Left ventricle myocardium superior (tissue), 1 donor: Measurements from ENCODE around the gene NEDD4L. TPM values are rescaled to one million over a fixed set of nuclear protein-coding genes. Genes with fewer than 3 reads are reported as not detected.

Experiments used
- ATAC-seq: fragments of 200-7000 bp; cut with Tn5 transposase; one replicate; pipeline ENCODE4 v1.9.1; 2020; ENCODE audit warnings: mild to moderate bottlenecking, moderate library complexity
- DNase-seq: peaks from one replicate; pipeline ENCODE4 v3.0.0-alpha.2; 2020
- intact Hi-C: fragments of 100-400 bp; cut with micrococcal nuclease; formaldehyde crosslinking; loops from one replicate; pipeline ENCODE4 v1.11.0; 2022
- total RNA-seq: library from RNA; stranded (reverse); fragmentation: NEBNext Ultra II Directional; extraction: Animal tissue kit (Norgen Biotek cat#: 25700); gene quantifications from one replicate; pipeline ENCODE4 v1.2.1, GENCODE V29; 2021
- donor health status: DM: no; HTN: yes; CAD: no; lungs with severe emphysema.

NEDD4L gene
- total RNA-seq, 1 donor from 2014 or later: 67.4 TPM

- no peak for DNase-seq
- intact Hi-C loops: no loop called here
- no peak for ATAC-seq
These were observed 264.4 kb downstream of the NEDD4L start for GRCh38 chr18:58308463-58308862.

- intact Hi-C loops: no loop called here
- DNase-seq (no peak), ATAC-seq (peak; percentile 5)
These were observed 265.1 kb downstream of the NEDD4L start for GRCh38 chr18:58309099-58309498.

- intact Hi-C loops: loop anchor here (10.0 kb wide), 1 partner anchor 55 kb away; no protein-coding TSS in a partner anchor
- ATAC-seq: peak; percentile 38
These were observed 265.7 kb downstream of the NEDD4L start for GRCh38 chr18:58309610-58310239.

GRCh38 chr18:58310517-58310916, 266.5 kb downstream of the NEDD4L start:
- DNase-seq (peak; percentile 65), ATAC-seq (peak; percentile 75)
- intact Hi-C loops: loop anchor here (10.0 kb wide), 1 partner anchor 56 kb away; no protein-coding TSS in a partner anchor

More at GRCh38 chr18:58309610-58310239, 265.7 kb downstream of the NEDD4L start:
- no peak for DNase-seq

GRCh38 chr18:58311390-58311789, 267.4 kb downstream of the NEDD4L start:
- no peak for DNase-seq
- ATAC-seq: no peak
- intact Hi-C loops: loop anchor here (10.0 kb wide), 1 partner anchor 57 kb away; no protein-coding TSS in a partner anchor

- DNase-seq: peak; percentile 62
- intact Hi-C loops: loop anchor here (10.0 kb wide), 1 partner anchor 59 kb away; no protein-coding TSS in a partner anchor
- ATAC-seq: no peak
These were observed 269.5 kb downstream of the NEDD4L start for GRCh38 chr18:58313491-58314032.

- intact Hi-C loops: loop anchor here (10.0 kb wide), 1 partner anchor 59 kb away; no protein-coding TSS in a partner anchor
- DNase-seq (peak; percentile 44), ATAC-seq (peak; percentile 77)
These were observed 270.3 kb downstream of the NEDD4L start for GRCh38 chr18:58314284-58314683.

GRCh38 chr18:58315041-58315440, 271.0 kb downstream of the NEDD4L start:
- DNase-seq (no peak), ATAC-seq (no peak)
- intact Hi-C loops: loop anchor here (10.0 kb wide), 1 partner anchor 60 kb away; no protein-coding TSS in a partner anchor

GRCh38 chr18:58315739-58316215, 271.8 kb downstream of the NEDD4L start:
- intact Hi-C loops: loop anchor here (10.0 kb wide), 1 partner anchor 61 kb away; no protein-coding TSS in a partner anchor
- ATAC-seq: peak; percentile 28
- peak; percentile 52 for DNase-seq

- intact Hi-C loops: loop anchor here (10.0 kb wide), 1 partner anchor 62 kb away; no protein-coding TSS in a partner anchor
- ATAC-seq: peak; percentile 5
- no peak for DNase-seq
These were observed 272.6 kb downstream of the NEDD4L start for GRCh38 chr18:58316396-58317342.

GRCh38 chr18:58319719-58320118, 275.7 kb downstream of the NEDD4L start:
- ATAC-seq: no peak
- intact Hi-C loops: loop anchor here (10.0 kb wide), 1 partner anchor 65 kb away; no protein-coding TSS in a partner anchor
- DNase-seq: no peak

- intact Hi-C loops: no loop called here
- DNase-seq: no peak
- peak; percentile 32 for ATAC-seq
These were observed 277.0 kb downstream of the NEDD4L start for GRCh38 chr18:58320907-58321561.

- intact Hi-C loops: no loop called here
- DNase-seq: peak; percentile 48
- peak; percentile 94 for ATAC-seq
These were observed 278.0 kb downstream of the NEDD4L start for GRCh38 chr18:58321986-58322385.

GRCh38 chr18:58322464-58322863, 278.4 kb downstream of the NEDD4L start:
- no peak for ATAC-seq
- no peak for DNase-seq
- intact Hi-C loops: no loop called here

- ATAC-seq (no peak), DNase-seq (no peak)
- intact Hi-C loops: no loop called here
These were observed 280.1 kb downstream of the NEDD4L start for GRCh38 chr18:58323866-58324762.

GRCh38 chr18:58324824-58325480, 280.9 kb downstream of the NEDD4L start:
- intact Hi-C loops: no loop called here
- DNase-seq (no peak), ATAC-seq (no peak)

- DNase-seq (no peak), ATAC-seq (no peak)
- intact Hi-C loops: no loop called here
These were observed 281.5 kb downstream of the NEDD4L start for GRCh38 chr18:58325494-58325893.
